Fibroblast of lung (primary cell): ENCODE data around the gene WDR88. TPM values are rescaled to one million over a fixed set of nuclear protein-coding genes. Genes with fewer than 3 reads are reported as not detected.

ENCODE experiments used
- DNase-seq, 2 donors: peaks; one replicate each; pipeline versions ENCODE4 v3.0.0 to v3.0.0-alpha.2; 2010; ENCODE audit warnings: low read depth in 2 of 2
- H2AFZ ChIP-seq: 2 replicates; pipeline ENCODE4 v1.5.1; 2012; ENCODE audit warnings: low read length, control low read depth, inconsistent platforms
- H3K27ac ChIP-seq: 2 replicates; pipeline ENCODE4 v1.5.1; 2011; ENCODE audit warnings: low read length, control low read depth; ENCODE audit not compliant: insufficient read depth
- H3K27me3 ChIP-seq: 2 replicates; pipeline ENCODE4 v1.5.1; 2011; ENCODE audit warnings: mild to moderate bottlenecking, low read length; ENCODE audit not compliant: control insufficient read depth, insufficient read depth
- H3K36me3 ChIP-seq: 2 replicates; pipeline ENCODE4 v1.5.1; 2011; ENCODE audit warnings: low read length; ENCODE audit not compliant: control insufficient read depth, insufficient read depth
- H3K4me1 ChIP-seq: 2 replicates; pipeline ENCODE4 v1.5.1; 2011; ENCODE audit warnings: low read length; ENCODE audit not compliant: control insufficient read depth, insufficient read depth; ENCODE audit errors: extremely low read depth
- H3K4me2 ChIP-seq: 2 replicates; pipeline ENCODE4 v1.5.1; 2011; ENCODE audit warnings: low read length, control low read depth; ENCODE audit not compliant: insufficient read depth; ENCODE audit errors: extremely low read depth
- H3K4me3 ChIP-seq, 4 experiments: fragments of 200-600 bp in 1 of 4; sonication (generic) in 1 of 4; replicated peaks in 1 of 4; 2 replicates each; pipeline ENCODE4 v1.5.1; 2011 to 2016; ENCODE audit warnings: low read length in 4 of 4, low read depth in 3 of 4, mild to moderate bottlenecking in 3 of 4, control low read depth in 2 of 4, inconsistent platforms in 1 of 4, mixed read lengths in 1 of 4; ENCODE audit not compliant: insufficient read depth in 1 of 4; ENCODE audit errors: control extremely low read depth in 1 of 4
- H3K79me2 ChIP-seq: 2 replicates; pipeline ENCODE4 v1.5.1; 2012; ENCODE audit warnings: mild to moderate bottlenecking, low read length, inconsistent platforms; ENCODE audit not compliant: control insufficient read depth, insufficient read depth
- H3K9ac ChIP-seq: 2 replicates; pipeline ENCODE4 v1.5.1; 2011; ENCODE audit warnings: mild to moderate bottlenecking, low read length, control low read depth; ENCODE audit not compliant: insufficient read depth
- H3K9me3 ChIP-seq: 2 replicates; pipeline ENCODE4 v1.5.1; 2012; ENCODE audit warnings: low read depth, low read length; ENCODE audit not compliant: control insufficient read depth, insufficient read depth
- H4K20me1 ChIP-seq: 2 replicates; pipeline ENCODE4 v1.5.1; 2011; ENCODE audit warnings: low read length; ENCODE audit not compliant: control insufficient read depth, insufficient read depth; ENCODE audit errors: extremely low read depth
- EZH2 ChIP-seq: IDR thresholded peaks from 2 replicates; pipeline ENCODE4 v1.5.1; 2012; ENCODE audit warnings: low read length, control low read depth, mild to moderate bottlenecking; ENCODE audit errors: missing control alignments
- polyA plus RNA-seq, 2 donors: library from polyadenylated mRNA; depleted of rRNA in 1 of 2; stranded (reverse) in 1 of 2; unstranded in 1 of 2; fragments of >200 nt; gene quantifications; 2 replicates each; pipeline ENCODE4 v1.2.1, GENCODE V29; 2011 to 2012; ENCODE audit warnings: missing spikeins in 1 of 2
- total RNA-seq: library from RNA; depleted of rRNA; stranded (reverse); fragments of >200 nt; gene quantifications from 2 replicates; pipeline ENCODE4 v1.2.1, GENCODE V29; 2014
- TF ChIP-seq, protein P1 (sequence below), 2 donors: IDR thresholded peaks in 1 of 2; conservative IDR thresholded peaks in 1 of 2; 1 replicate in 1 of 2; 2 replicates in 1 of 2; pipeline ENCODE4 v1.5.1; 2011 to 2012; ENCODE audit warnings: low read length in 2 of 2, control low read depth in 1 of 2, inconsistent platforms in 1 of 2, low read depth in 1 of 2, mild to moderate bottlenecking in 1 of 2

WDR88 gene
- total and polyA plus RNA-seq, 2 donors (not counting 1 experiment from before 2014, with no cell fraction given) = not detected

DNA sequence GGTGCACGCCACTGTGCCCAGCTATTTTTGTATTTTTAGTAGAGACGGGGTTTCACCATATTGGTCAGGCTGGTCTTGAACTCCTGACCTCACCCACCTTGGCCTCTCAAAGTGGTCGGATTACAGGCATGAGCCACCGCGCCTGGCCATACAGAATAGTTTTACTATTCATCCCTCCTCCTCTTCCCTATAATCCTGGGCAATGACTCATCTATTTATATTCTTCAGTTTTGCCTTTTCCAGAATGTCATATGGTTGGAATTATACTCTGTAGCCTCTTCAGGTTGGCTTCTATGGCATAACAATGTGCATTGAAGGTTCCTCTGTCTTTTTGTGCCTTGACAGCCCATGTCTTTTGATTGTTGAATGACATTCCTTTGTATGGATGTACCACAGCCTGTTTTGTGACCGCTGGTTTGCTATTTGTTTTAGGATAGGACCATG, 40.0 kb downstream of the WDR88 start:
- Histone ChIP-seq H4K20me1 (no peaks in the 10 kb centered on the region), H3K27ac (no peak overlapping the region), H2AFZ (no peak overlapping the region), H3K79me2 (peaks cover 2% of the 10 kb centered on the region), H3K36me3 (no peaks in the 10 kb centered on the region), H3K4me3 (no peak overlapping the region), H3K9ac (no peak overlapping the region), H3K4me2 (no peak overlapping the region), H3K4me1 (peaks cover 4% of the 10 kb centered on the region), H3K9me3 (no peaks in the 10 kb centered on the region), H3K27me3 (no peaks in the 10 kb centered on the region)
- no peak for TF ChIP-seq EZH2
- TF ChIP-seq, protein P1, sequence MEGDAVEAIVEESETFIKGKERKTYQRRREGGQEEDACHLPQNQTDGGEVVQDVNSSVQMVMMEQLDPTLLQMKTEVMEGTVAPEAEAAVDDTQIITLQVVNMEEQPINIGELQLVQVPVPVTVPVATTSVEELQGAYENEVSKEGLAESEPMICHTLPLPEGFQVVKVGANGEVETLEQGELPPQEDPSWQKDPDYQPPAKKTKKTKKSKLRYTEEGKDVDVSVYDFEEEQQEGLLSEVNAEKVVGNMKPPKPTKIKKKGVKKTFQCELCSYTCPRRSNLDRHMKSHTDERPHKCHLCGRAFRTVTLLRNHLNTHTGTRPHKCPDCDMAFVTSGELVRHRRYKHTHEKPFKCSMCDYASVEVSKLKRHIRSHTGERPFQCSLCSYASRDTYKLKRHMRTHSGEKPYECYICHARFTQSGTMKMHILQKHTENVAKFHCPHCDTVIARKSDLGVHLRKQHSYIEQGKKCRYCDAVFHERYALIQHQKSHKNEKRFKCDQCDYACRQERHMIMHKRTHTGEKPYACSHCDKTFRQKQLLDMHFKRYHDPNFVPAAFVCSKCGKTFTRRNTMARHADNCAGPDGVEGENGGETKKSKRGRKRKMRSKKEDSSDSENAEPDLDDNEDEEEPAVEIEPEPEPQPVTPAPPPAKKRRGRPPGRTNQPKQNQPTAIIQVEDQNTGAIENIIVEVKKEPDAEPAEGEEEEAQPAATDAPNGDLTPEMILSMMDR (conservative IDR thresholded peaks at IDR 0.05 in 1 of 2, IDR thresholded peaks at IDR 0.05 in 1 of 2; ENCODE audit: low read depth in 1 of 2, low read length in 2 of 2) = no peak
- peak; percentile 38 to 58 for DNase-seq

DNA sequence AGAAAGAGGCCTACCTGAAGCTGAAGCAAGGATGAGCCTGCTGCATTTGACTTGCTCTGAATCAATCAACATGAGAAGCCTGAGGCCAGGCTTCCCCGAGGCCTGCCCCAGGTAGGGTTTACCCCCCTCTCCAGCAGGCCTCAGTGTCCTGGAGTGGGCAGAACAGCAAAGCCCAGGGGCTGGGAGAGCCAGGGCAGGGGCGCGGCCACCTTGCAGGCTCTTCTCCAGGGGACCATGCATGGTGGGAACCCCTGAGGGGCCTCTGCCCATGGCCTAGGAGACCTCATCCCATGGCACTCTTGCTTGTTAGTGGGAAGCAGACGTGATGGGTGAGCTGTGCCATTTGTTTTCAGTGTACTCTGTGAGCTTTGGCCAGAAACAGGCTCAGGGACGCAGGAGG, 42.3 kb downstream of the WDR88 start:
- H3K4me1 ChIP-seq = peaks cover 6% of the 10 kb centered on the region
- H3K9ac ChIP-seq = no peak overlapping the region
- H3K27ac ChIP-seq = no peak overlapping the region
- no peak for DNase-seq
- H3K4me2 ChIP-seq = no peak overlapping the region
- H3K4me3 ChIP-seq = no peak overlapping the region
- H3K27me3 ChIP-seq = no peaks in the 10 kb centered on the region
- H3K79me2 ChIP-seq = peaks cover 2% of the 10 kb centered on the region
- TF ChIP-seq, protein P1 (conservative IDR thresholded peaks at IDR 0.05 in 1 of 2, IDR thresholded peaks at IDR 0.05 in 1 of 2; ENCODE audit: low read depth in 1 of 2, low read length in 2 of 2) = no peak
- no peak for TF ChIP-seq EZH2
- no peaks in the 10 kb centered on the region for H4K20me1 ChIP-seq
- no peaks in the 10 kb centered on the region for H3K9me3 ChIP-seq
- H3K36me3 ChIP-seq = no peaks in the 10 kb centered on the region
- H2AFZ ChIP-seq = no peak overlapping the region

DNA sequence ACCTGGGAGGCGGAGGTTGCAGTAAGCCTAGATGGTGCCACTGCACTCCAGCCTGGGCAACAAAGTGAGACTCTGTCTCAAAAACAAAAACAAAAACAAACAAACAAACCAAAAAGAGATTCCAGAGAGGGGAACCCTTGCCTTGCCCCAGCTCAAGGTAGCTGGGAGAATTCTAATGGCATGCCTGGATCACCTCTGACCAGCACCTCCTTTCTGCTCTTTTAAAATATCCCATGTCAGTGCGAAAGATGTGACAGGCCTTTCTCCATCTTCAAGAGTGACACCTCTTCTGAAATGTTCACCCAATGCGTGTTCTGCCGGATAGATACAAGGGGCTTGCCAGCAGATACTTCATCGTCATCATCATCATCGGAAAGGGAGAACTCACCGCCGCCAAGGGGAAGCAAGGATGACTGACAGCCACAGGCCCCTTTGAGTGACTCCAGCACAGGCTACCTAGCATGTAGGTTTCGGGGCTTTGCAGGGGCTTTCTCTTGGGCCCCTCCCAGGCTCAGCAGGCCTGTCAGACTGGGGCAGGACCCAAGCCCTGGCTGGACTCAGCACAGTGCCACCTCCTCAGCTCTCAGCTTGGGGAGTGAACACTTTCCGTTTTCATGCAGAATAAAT, 43.4 kb downstream of the WDR88 start:
- Histone ChIP-seq H3K9me3 (no peaks in the 10 kb centered on the region), H3K36me3 (no peaks in the 10 kb centered on the region), H3K4me1 (peaks cover 6% of the 10 kb centered on the region), H3K27ac (no peak overlapping the region), H3K79me2 (peaks cover 2% of the 10 kb centered on the region), H3K4me3 (peak overlapping the region in 2 of 4 experiments; percentile 84 to 87), H3K9ac (no peak overlapping the region), H4K20me1 (no peaks in the 10 kb centered on the region), H3K27me3 (no peaks in the 10 kb centered on the region), H3K4me2 (peak overlapping the region; percentile 89), H2AFZ (no peak overlapping the region)
- no peak for DNase-seq
- TF ChIP-seq, protein P1 (conservative IDR thresholded peaks at IDR 0.05 in 1 of 2, IDR thresholded peaks at IDR 0.05 in 1 of 2; ENCODE audit: low read depth in 1 of 2, low read length in 2 of 2) = no peak
- no peak for TF ChIP-seq EZH2
